Tibial artery (tissue), 4 donors: Measurements from ENCODE around the gene RAB15.

Experiments
- DNase-seq, 2 donors: peaks; one replicate each; pipeline ENCODE4 v3.0.0-alpha.2; 2019
- H3K27ac ChIP-seq, 2 donors: fragments of 200-600 bp; sonication (generic) in 1 of 2; 1 replicate in 1 of 2; 2 replicates in 1 of 2; pipeline ENCODE4 v1.5.1; 2018 to 2019; ENCODE audit warnings: mild to moderate bottlenecking in 1 of 2
- H3K27me3 ChIP-seq, 2 donors: fragments of 200-600 bp; sonication (generic) in 1 of 2; one replicate each; pipeline versions ENCODE4 v1.5.1 to v1.6.0; 2016 to 2019
- H3K36me3 ChIP-seq, 3 donors: fragments of 200-600 bp; sonication (generic) in 2 of 3; one replicate each; pipeline ENCODE4 v1.5.1; 2016 to 2019; ENCODE audit warnings: mild to moderate bottlenecking in 2 of 3
- H3K4me1 ChIP-seq, 4 donors: fragments of 200-600 bp; sonication (generic) in 2 of 4; 1 replicate in 3 of 4; 2 replicates in 1 of 4; pipeline ENCODE4 v1.5.1; 2016 to 2019
- H3K4me3 ChIP-seq, 2 donors: fragments of 200-600 bp; sonication (generic) in 1 of 2; 1 replicate in 1 of 2; 2 replicates in 1 of 2; pipeline ENCODE4 v1.5.1; 2018 to 2019; ENCODE audit warnings: mild to moderate bottlenecking in 2 of 2
- H3K9me3 ChIP-seq, 3 donors: fragments of 200-600 bp; sonication (generic) in 1 of 3; one replicate each; pipeline ENCODE4 v1.5.1; 2016 to 2019
- intact Hi-C: fragments of 100-400 bp; cut with DNase I; formaldehyde crosslinking; loops from one replicate; pipeline ENCODE4 v1.15.0; 2023; ENCODE audit warnings: low total_unique reads
- TF ChIP-seq, protein P1 (sequence below), 2 experiments: fragments of 200-600 bp in 1 of 2; fragments of 450-650 bp in 1 of 2; IDR thresholded peaks; one replicate each; pipeline ENCODE4 v1.5.1; 2017 to 2019; ENCODE audit warnings: antibody characterized with exemption in 2 of 2, mild to moderate bottlenecking in 1 of 2, moderate library complexity in 1 of 2

Gene RAB15

DNA sequence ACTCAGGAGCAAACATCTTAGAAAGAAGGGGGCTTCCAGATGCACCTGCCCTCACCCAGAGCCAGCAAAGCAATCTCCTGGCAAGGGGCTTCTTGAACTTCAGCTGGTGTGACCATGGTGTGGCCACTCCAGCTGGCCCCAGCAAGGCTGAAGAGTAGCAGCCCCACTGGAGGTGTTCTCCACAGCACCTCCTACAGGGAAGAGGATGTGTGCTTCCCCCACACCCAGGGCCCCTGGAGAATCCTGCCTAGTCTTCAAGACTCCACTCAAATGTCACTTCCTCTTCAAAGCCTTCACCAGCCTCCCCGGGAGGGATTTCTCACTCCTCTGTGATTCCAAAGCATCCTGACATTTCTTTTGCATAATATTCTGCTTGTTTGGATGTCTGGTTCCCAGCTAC lies 8.5 kb downstream of the RAB15 start:
- H3K27me3 ChIP-seq, result no peaks in the 10 kb centered on the region
- H3K9me3 ChIP-seq, result no peaks in the 10 kb centered on the region
- no peak overlapping the region for H3K27ac ChIP-seq
- H3K36me3 ChIP-seq, result peaks cover 0 to 5% (median 0%) of the 10 kb centered on the region in 3 donors
- no peak for DNase-seq
- H3K4me3 ChIP-seq, result no peak overlapping the region
- peaks cover 0 to 5% (median 0%) of the 10 kb centered on the region in 4 donors for H3K4me1 ChIP-seq
- intact Hi-C loops, result no loop called here
- TF ChIP-seq, protein P1, sequence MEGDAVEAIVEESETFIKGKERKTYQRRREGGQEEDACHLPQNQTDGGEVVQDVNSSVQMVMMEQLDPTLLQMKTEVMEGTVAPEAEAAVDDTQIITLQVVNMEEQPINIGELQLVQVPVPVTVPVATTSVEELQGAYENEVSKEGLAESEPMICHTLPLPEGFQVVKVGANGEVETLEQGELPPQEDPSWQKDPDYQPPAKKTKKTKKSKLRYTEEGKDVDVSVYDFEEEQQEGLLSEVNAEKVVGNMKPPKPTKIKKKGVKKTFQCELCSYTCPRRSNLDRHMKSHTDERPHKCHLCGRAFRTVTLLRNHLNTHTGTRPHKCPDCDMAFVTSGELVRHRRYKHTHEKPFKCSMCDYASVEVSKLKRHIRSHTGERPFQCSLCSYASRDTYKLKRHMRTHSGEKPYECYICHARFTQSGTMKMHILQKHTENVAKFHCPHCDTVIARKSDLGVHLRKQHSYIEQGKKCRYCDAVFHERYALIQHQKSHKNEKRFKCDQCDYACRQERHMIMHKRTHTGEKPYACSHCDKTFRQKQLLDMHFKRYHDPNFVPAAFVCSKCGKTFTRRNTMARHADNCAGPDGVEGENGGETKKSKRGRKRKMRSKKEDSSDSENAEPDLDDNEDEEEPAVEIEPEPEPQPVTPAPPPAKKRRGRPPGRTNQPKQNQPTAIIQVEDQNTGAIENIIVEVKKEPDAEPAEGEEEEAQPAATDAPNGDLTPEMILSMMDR (IDR thresholded peaks at IDR 0.05), result no peak

DNA sequence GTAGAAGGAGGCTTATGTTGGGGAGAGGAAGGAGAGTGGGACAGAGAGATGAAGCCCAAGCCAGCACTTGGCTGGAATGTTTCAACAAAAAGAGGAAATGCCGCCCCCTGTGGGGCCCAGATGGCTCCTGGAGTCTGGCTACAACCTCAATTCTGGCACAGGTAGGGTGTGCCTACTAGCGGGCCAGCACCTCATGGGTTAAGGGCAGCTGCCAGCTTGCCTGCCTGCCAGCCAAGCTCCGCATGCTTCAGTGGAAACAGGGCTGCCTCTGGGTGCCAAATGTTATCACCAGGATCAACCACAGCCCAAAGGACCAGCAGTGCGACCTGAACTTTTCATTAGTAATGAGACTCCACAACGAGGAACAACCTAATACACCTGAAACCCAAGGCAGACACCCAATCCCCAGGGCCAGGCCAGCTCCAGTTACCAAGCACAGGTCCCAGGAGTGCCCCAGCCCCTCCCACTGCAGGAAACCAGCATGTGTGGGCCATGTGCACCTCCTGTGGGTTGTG lies 11.3 kb downstream of the RAB15 start:
- Histone ChIP-seq H3K36me3 (peaks cover 0 to 6% (median 0%) of the 10 kb centered on the region in 3 donors), H3K4me1 (peaks cover 0 to 5% (median 0%) of the 10 kb centered on the region in 4 donors), H3K9me3 (no peaks in the 10 kb centered on the region), H3K27me3 (no peaks in the 10 kb centered on the region), H3K4me3 (no peak overlapping the region), H3K27ac (no peak overlapping the region)
- intact Hi-C loops, result no loop called here
- TF ChIP-seq, protein P1 (IDR thresholded peaks at IDR 0.05), result no peak
- DNase-seq, result no peak

DNA sequence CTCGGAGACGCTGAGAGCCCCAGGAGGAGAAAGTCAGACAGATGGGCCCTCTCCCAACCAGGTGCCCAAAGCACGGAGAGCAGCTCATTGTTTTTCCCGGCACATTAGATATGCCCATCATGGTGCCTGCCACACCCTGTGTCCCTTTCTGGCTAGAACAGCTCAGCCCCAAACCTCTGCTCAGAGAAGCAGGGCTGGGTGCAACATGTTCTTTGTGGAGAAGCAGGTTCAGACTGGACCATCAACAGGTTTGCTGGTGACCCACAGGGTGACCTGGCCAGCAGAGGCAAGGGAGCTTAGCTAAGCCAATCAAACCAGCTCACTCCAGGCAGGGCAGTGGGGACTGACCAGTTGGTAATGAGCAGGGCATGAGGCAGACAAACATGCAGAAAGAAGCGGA lies 13.4 kb downstream of the RAB15 start:
- no peak overlapping the region for H3K4me3 ChIP-seq
- TF ChIP-seq, protein P1 (IDR thresholded peaks at IDR 0.05), result no peak
- no peaks in the 10 kb centered on the region for H3K27me3 ChIP-seq
- peaks cover 0 to 10% (median 0%) of the 10 kb centered on the region in 3 donors for H3K36me3 ChIP-seq
- H3K4me1 ChIP-seq, result peaks cover 0 to 5% (median 0%) of the 10 kb centered on the region in 4 donors
- H3K9me3 ChIP-seq, result no peaks in the 10 kb centered on the region
- intact Hi-C loops, result no loop called here
- DNase-seq, result no peak
- no peak overlapping the region for H3K27ac ChIP-seq

DNA sequence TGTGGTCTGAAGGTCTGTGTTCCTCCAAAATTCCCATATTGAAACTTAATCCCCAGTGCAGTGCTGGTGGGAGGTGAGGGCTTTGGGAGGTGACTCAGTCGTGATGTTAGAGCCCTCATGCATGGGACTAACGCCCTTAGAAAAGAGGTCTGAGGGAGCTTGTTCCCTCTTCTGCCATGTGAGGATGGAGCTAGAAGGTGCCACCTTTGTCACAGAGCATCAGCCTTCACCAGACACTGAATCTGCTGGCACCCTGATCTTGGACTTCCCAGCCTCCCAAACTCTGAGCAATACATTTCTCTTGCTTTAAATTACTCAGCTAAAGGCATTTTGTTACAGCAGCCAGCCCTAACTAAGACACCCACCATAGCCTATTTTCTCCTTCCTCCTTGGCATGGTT lies 13.9 kb downstream of the RAB15 start:
- intact Hi-C loops, result no loop called here
- H3K4me1 ChIP-seq, result peaks cover 0 to 8% (median under 1%) of the 10 kb centered on the region in 4 donors
- H3K27me3 ChIP-seq, result no peaks in the 10 kb centered on the region
- no peak overlapping the region for H3K4me3 ChIP-seq
- no peak for DNase-seq
- H3K9me3 ChIP-seq, result no peaks in the 10 kb centered on the region
- no peak overlapping the region for H3K27ac ChIP-seq
- TF ChIP-seq, protein P1 (IDR thresholded peaks at IDR 0.05), result no peak
- H3K36me3 ChIP-seq, result peaks cover 0 to 15% (median 0%) of the 10 kb centered on the region in 3 donors

DNA sequence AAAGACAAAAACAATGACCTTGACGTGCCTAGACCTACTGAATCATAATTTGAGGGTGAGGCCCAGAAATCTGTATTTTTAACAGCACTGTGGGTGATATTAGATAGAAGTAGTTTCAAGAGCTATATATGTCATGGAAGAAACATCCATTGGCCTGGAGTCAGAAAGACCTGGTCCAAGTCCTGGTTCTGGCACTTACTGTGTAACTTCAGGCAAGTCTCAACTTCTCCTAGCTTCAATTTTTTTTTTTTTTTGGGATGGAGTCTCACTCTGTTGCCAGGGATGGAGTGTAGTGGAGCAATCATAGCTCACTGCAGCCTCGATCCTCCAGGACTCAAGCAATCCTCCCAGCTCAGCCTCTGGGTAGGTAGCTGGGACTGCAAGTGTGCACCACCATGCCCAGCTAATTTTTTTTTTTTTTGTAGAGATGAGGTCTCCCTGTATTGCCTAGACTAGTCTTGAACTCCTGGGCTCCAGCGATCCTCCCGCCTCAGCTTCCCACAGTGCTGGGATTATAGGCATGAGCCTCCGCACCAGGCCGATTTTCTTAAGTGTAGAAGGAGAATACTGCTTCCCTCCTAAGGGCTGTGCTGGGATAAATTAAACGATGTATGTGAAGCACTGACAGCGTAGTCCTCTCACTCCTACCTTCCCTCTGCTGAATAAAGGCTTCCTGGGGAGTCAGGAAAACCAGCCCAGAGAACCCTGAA lies 15.3 kb downstream of the RAB15 start:
- H3K4me3 ChIP-seq, result no peak overlapping the region
- H3K9me3 ChIP-seq, result no peaks in the 10 kb centered on the region
- peaks cover 0 to 19% (median 13%) of the 10 kb centered on the region in 4 donors for H3K4me1 ChIP-seq
- intact Hi-C loops, result no loop called here
- peaks cover 0 to 17% (median 0%) of the 10 kb centered on the region in 3 donors for H3K36me3 ChIP-seq
- H3K27ac ChIP-seq, result no peak overlapping the region
- TF ChIP-seq, protein P1 (IDR thresholded peaks at IDR 0.05), result no peak
- H3K27me3 ChIP-seq, result no peaks in the 10 kb centered on the region
- DNase-seq, result peak in 1 of 2 donors; percentile 37
